ENCODE data around the gene FBXL4. TPM values are rescaled to one million over a fixed set of nuclear protein-coding genes. Genes with fewer than 3 reads are reported as not detected.

Gene FBXL4
- total and polyA plus RNA-seq, 4 experiments from 2014 or later: 4.4 to 22.9 (median 15.9) TPM

Other genes with a start within 250 kb of the FBXL4 start
- not detected for gene POU3F2, start 113.4 kb downstream of the FBXL4 start, total RNA-seq
- gene POU3F2, start 113.4 kb downstream of the FBXL4 start, polyA plus RNA-seq: not detected